HepG2 (cell line): ENCODE results near the gene CBX2. TPM values are rescaled to one million over a fixed set of nuclear protein-coding genes. Genes with fewer than 3 reads are reported as not detected.

Experiments used
- AKNA ChIP-seq: sonication (generic); formaldehyde crosslinking; IDR thresholded peaks from 2 replicates; pipeline ENCODE4 v1.4.0; 2020; ENCODE audit warnings: missing genetic modification reagents, borderline replicate concordance
- ATAD3A ChIP-seq: sonication (generic); formaldehyde crosslinking; IDR thresholded peaks from 2 replicates; pipeline ENCODE4 v1.4.0; 2020; ENCODE audit warnings: missing genetic modification reagents
- CSRNP1 ChIP-seq: sonication (generic); formaldehyde crosslinking; IDR thresholded peaks from 2 replicates; pipeline ENCODE4 v1.8.1; 2023; ENCODE audit warnings: mild to moderate bottlenecking, missing genetic modification reagents
- HHEX ChIP-seq: IDR thresholded peaks from 2 replicates; pipeline ENCODE4 v1.6.1; 2016; ENCODE audit warnings: control low read depth
- HNF1B ChIP-seq: sonication (generic); formaldehyde crosslinking; IDR thresholded peaks from 2 replicates; pipeline ENCODE4 v1.5.1; 2020; ENCODE audit warnings: mild to moderate bottlenecking, moderate library complexity, missing genetic modification reagents
- HOXA3 ChIP-seq: sonication (generic); formaldehyde crosslinking; IDR thresholded peaks from 2 replicates; pipeline ENCODE4 v1.5.0; 2020; ENCODE audit warnings: missing genetic modification reagents
- IKZF1 ChIP-seq: fragments of 450-650 bp; IDR thresholded peaks from 2 replicates; pipeline ENCODE4 v1.7.1; 2016
- KAT8 ChIP-seq: IDR thresholded peaks from 2 replicates; pipeline ENCODE4 v1.6.1; 2016; ENCODE audit warnings: missing genetic modification reagents, missing compliant biosample characterization
- KLF12 ChIP-seq: sonication (generic); formaldehyde crosslinking; IDR thresholded peaks from 2 replicates; pipeline ENCODE4 v1.4.0; 2020; ENCODE audit warnings: missing genetic modification reagents, borderline replicate concordance
- PRDM15 ChIP-seq: sonication (generic); formaldehyde crosslinking; IDR thresholded peaks from 2 replicates; pipeline ENCODE4 v1.4.0; 2020; ENCODE audit warnings: missing genetic modification reagents
- SNAI1 ChIP-seq: sonication (generic); formaldehyde crosslinking; IDR thresholded peaks from 2 replicates; pipeline ENCODE4 v1.5.0; 2020; ENCODE audit warnings: mild to moderate bottlenecking, missing genetic modification reagents, borderline replicate concordance
- TOE1 ChIP-seq: sonication (generic); formaldehyde crosslinking; IDR thresholded peaks from 2 replicates; pipeline ENCODE4 v1.4.0; 2020; ENCODE audit warnings: mild to moderate bottlenecking, missing genetic modification reagents
- ZNF253 ChIP-seq: sonication (generic); formaldehyde crosslinking; IDR thresholded peaks from 2 replicates; pipeline ENCODE4 v1.8.0; 2022; ENCODE audit warnings: mild to moderate bottlenecking, missing genetic modification reagents, borderline replicate concordance
- ZNF331 ChIP-seq: sonication (generic); formaldehyde crosslinking; IDR thresholded peaks from 2 replicates; pipeline ENCODE4 v1.4.0; 2020; ENCODE audit warnings: missing genetic modification reagents
- polyA plus RNA-seq, 8 experiments: library from polyadenylated mRNA; depleted of rRNA in 3 of 8; stranded (reverse) in 7 of 8; unstranded in 1 of 8; fragments of >200 nt; fragmentation: Illumina TruSeq in 4 of 8; extraction: Trizol in 4 of 8; gene quantifications; 2 replicates each; pipeline versions ENCODE4 v1.2.1 to v1.2.3, GENCODE V29; 2011 to 2016; ENCODE audit warnings: low read depth in 4 of 8, missing spikeins in 1 of 8, mixed read lengths in 1 of 8; ENCODE audit not compliant: insufficient read depth in 1 of 8
- total RNA-seq, 5 experiments: library from RNA; depleted of rRNA; stranded (reverse); fragments of >200 nt; fragmentation: Illumina TruSeq; extraction: Trizol; gene quantifications; 2 replicates each; pipeline ENCODE4 v1.2.3, GENCODE V29; 2016; ENCODE audit warnings: low read depth in 1 of 5

The CBX2 gene
- total and polyA plus RNA-seq, 2 of the 13 experiments (the other 11 are each of a cell fraction or from before 2014, with no cell fraction given) = 14.5 to 31.1 TPM

GRCh38 chr17:79788989-79789942 is 11.3 kb downstream of the CBX2 start (continued):
- 0 out of 2 replicates have a peak, but pooled peaks have one; percentile 22 for TF ChIP-seq SNAI1 (CRISPR knock-in tag)
- no peak for TF ChIP-seq AKNA
- TF ChIP-seq KLF12 (CRISPR knock-in tag) = no peak
- TF ChIP-seq ZNF331 (CRISPR knock-in tag) = no peak
- no peak; the same call in 1 of the 2 replicates for TF ChIP-seq HNF1B
- TF ChIP-seq HHEX (CRISPR knock-in tag) = no peak
- TF ChIP-seq ZNF253 (CRISPR knock-in tag) = peak; percentile 20; the same call in 1 of the 2 replicates
- TF ChIP-seq HOXA3 (CRISPR knock-in tag) = no peak
- TF ChIP-seq PRDM15 (CRISPR knock-in tag) = no peak; the same call in 1 of the 2 replicates
- TF ChIP-seq TOE1 = no peak
- no peak for TF ChIP-seq KAT8
- peak; percentile 12; the same call in 1 of the 2 replicates for TF ChIP-seq CSRNP1 (CRISPR knock-in tag)
- TF ChIP-seq ATAD3A (CRISPR knock-in tag) = no peak
- TF ChIP-seq IKZF1 = no peak
